ENCODE data around the gene ADCY1.

Gene ADCY1

DNA sequence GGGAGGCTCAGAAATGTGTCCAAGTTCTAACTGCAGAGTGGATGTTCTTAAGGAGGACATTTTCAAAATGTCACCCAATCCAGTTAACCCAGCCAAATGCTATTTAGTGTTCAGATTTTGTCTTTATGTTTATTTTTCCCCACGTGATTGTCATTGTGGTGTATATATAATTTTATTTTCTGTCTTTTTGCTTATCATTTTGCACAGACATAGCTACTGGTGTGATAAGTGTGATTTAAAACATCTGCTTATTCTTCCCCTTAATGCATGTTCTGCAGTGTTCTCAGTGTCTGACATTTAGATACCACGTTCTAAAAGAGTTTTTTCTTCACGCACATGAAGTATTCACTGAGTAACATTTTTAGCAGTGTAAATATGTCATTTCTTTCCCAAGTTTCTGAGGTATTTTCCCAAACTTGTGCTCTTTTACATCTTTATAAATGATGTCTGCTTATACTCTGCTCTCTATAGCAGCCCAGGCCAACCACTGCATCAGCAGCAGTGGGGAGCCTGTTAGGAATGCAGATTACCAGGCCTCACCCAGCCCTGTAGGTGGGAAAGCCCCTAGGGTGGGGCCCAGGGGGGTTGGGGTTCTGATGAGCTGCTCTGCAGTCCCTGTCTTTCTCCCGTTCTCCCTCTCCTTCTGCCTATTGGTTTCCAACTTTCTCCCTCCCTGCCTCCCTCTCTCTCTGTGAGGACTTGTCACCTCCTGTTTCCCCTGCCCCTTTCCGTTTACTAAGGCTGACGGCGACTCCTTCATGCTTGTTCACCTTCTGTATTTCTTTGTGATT, 20.8 kb downstream of the ADCY1 start:
- no peak for DNase-seq (ENCODE audit: low spot score)

DNA sequence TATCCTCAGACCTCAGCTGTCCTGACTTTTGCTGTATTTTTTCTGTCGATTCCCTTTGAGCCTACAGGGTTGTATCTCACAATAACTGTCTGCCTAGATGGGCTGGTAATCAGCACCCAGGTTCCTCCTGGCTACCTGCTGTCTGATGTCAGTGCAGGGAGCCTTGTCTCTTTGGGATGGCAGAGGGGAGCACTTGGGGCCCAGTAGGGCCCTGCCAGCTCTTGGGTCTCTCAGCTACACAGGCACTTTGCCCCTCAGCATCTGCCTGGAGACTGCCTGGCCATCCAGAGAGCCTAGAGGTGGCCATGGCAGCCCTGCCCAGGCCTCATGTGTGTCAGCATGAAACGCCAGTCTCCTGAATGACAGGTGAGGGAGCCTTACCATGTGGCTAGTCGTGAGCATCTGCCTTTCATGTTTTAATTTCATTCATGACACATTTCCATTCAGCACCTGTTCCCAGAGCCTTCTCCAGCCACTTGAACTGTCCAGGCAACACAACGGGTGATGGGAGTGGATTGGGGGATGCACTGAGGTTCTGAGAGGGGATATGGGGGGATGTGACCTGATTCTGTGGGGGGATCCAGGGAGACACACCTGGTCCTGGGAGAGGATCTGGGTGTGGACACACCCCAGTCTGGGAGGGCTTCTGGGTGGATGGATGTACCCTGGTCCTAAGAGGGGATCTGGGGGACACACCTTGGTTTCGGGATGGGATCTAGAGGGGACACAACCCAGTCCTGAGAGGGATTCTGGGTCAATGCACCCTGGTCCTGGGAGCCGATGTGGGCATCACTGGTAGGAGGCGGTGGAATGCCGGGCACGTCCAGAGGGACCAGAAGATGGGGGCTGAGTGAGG, 21.9 kb downstream of the ADCY1 start:
- DNase-seq (ENCODE audit: low spot score), result no peak

DNA sequence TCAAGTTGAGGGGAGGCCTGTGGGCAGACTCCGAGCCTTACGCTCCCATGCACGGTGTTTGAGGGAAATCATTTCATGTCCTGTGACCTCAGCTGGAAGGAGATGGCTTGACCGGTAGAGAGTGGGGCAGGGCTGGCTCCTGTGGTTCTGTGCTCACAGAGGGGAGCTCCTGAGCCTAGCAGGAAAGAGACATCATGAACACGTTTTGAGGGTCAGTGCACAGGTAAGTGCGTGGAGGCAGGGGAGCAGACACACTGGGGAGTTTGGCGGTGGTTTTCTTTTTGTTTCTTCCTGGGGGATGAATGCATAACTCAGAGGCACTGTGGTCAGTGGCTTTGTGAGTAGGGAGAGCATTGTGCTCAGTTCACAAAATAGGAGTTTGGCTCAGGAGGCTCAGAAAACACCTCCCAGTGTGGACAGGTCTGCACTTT, 22.5 kb downstream of the ADCY1 start:
- DNase-seq (ENCODE audit: low spot score), result no peak

DNA sequence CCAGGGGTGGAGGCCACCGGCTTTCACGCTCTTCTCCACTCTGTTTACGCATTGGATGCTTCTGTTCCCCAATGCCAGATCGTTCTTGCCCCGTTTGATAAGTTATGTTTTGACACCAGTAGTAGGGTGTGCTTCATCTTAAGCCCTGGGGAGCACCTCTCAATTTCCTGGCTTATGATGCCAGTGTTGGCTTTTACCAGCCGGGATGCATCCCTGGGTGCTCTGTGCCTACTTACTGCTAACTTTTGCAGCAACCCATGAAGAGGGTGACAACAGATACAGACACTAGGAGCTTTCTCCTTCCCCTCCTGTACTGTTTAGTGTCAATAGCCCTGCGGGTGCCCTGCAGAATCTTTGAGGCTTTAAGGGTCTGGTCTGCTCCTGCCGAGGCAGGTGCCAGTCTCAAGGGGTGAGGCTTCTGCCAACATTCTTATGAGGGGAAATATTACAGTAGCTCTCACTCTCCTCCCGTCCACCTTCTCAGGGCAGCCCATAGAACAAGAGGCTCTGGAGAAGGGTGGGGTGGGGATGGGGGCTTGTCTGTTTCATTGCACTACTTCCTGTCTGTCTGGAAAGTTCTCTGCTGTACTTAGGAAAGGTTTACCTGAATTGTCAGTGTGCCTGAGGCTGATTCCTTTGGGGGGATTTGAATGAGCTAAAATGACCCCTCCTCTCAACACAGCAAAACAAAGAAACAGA, 23.3 kb downstream of the ADCY1 start:
- DNase-seq (ENCODE audit: low spot score), result no peak

DNA sequence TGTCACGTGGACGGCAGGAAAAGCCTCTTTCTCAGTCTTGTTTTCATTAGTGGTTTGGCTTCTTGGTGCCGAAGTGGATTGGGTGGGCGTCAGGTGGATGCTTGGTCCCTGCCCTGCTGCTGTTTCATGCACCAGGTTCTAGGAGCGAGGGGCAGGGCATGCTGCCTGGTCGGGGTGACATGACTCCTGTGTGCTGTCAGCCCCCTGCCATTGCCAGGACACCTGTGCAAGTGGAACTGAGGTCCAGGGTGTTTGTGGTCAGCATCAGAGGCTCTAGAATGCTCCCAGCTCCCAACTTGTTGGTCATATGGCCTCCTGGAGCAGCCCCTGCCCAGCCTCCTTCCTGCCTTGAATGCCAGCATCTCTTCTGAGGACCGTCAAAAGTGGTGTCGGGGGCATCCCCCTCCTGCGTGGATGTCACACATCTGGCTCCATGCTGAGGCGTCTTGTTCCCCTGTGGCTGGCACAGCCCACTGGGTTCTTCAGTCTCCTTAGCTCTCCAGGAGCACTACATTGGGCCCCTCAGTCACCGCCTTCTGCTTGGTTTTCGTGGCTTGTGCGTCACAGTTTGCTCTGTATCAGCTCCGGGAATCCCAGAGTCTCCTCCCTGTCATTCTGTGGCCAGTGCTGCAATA, 24.8 kb downstream of the ADCY1 start:
- DNase-seq (ENCODE audit: low spot score), result no peak

- no peak for DNase-seq (ENCODE audit: low spot score)
Measured at GRCh38 chr7:45599851-45600706, 25.9 kb downstream of the ADCY1 start.

- no peak for DNase-seq (ENCODE audit: low spot score)
Measured at GRCh38 chr7:45601094-45601493, 26.9 kb downstream of the ADCY1 start.

GRCh38 chr7:45601816-45602540, 27.8 kb downstream of the ADCY1 start:
- no peak for DNase-seq (ENCODE audit: low spot score)

DNA sequence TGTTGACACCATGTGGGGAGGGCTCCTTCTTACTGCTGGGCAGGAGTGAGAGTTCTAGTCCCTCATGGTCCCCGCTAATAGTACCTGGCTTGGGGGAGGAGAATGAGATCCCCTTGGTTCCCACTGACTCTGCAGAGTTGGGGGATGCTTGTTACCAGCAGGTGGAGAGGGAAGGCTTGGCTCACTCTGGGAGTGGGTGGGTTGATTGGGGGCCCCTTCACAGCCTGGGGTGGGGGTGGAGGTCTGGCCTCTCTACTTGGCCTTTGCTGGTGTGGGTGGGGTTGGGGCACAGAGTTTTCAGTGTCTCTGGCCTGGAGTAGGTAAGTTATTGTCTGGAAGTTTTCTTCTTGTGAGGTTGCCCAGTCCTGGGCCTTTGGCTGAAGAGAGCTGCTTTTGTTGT, 31.9 kb downstream of the ADCY1 start:
- DNase-seq (ENCODE audit: low spot score), result no peak

GRCh38 chr7:45606931-45607330, 32.8 kb downstream of the ADCY1 start:
- no peak for DNase-seq (ENCODE audit: low spot score)

- DNase-seq (ENCODE audit: low spot score), result no peak
Measured at GRCh38 chr7:45609180-45609579, 35.0 kb downstream of the ADCY1 start.

GRCh38 chr7:45610019-45610418, 35.9 kb downstream of the ADCY1 start:
- no peak for DNase-seq (ENCODE audit: low spot score)

DNA sequence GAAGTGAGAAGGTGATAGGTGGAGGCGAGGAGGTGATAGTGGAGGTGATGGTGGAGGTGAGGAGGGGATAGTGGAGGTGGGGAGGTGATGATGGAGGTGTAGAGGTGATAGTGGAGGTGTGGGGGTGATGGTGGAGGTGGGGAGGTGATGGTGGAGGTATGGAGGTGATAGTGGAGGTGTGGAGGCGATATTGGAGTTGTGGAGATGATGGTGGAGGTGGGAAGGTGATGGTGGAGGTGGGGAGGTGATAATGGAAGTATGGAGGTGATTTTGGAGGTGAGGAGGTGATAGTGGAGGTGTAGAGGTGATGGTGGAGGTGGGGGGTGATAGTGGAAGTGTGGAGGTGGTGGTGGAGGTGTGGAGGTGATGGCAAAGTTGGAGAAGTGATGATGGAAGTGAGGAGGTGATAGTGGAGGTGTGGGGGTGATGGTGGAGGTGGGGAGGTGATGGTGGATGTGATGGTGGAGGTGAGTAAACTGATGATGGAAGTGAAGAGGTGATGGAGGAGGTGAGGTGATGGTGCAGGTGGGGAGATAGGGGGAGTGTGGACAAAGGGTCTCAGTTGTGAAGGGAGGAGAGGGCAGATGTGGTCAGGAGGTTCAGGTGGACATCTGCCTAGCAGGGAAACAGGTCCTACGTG, 36.6 kb downstream of the ADCY1 start:
- no peak for DNase-seq (ENCODE audit: low spot score)

DNA sequence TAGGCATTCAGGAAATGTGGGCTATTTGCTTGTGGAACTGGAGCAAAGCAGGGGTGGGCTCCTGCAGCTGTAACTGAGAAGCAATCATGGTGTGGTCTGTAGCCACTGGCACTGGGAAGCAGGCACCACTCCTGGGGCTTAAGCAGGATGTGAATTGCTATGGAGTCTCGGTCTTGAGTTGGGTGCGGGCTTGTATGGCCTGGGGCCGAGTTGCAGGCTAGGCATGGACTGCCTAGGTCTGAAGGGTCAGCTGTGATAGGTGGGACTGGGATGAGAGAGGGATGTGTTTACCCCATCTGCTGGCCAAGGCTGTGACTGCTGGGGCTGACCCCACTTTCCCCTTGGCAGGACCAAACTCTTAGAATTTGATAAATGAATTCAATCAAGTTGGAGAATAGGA, 43.0 kb downstream of the ADCY1 start:
- DNase-seq (ENCODE audit: low spot score), result no peak

DNA sequence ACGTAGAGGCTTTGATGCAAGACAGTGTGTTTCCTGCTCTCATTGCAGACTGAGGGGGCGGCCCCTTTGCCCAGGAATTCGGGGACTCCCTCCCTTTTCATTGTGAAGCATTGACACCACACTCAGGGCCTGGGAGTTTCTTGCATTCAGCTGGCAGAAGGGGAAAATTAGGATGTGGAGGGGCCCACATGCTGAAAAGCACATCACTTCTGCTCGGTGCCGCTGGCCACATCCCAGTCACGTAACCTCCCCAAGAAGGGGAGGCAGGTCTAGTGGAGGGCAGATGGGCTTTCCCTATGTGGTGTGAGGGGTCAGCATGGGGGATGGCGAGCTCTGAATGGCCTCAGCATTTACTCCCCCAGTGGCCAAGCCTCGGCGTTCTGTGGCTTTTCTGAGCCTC, 47.9 kb downstream of the ADCY1 start:
- DNase-seq (ENCODE audit: low spot score), result no peak

DNA sequence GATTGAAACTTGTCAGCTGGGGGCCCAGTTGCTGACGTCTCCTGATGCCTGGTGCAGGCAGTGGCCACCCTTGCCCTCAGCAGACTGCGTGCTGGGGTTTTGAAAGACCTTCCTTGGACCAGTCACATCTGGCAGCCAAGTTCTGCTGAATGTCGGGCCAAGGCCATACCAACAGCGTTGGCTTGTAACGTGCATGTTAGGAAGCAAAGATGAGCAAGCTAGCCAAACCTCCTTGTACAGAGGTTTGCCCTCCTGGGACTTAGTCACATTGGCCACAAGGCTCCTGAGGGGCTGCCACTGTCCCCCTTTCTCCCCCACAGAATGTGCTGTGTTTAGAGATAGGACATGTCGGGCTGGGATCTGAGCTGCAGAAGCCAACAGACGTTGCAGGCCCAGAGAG, 49.0 kb downstream of the ADCY1 start:
- no peak for DNase-seq (ENCODE audit: low spot score)

DNA sequence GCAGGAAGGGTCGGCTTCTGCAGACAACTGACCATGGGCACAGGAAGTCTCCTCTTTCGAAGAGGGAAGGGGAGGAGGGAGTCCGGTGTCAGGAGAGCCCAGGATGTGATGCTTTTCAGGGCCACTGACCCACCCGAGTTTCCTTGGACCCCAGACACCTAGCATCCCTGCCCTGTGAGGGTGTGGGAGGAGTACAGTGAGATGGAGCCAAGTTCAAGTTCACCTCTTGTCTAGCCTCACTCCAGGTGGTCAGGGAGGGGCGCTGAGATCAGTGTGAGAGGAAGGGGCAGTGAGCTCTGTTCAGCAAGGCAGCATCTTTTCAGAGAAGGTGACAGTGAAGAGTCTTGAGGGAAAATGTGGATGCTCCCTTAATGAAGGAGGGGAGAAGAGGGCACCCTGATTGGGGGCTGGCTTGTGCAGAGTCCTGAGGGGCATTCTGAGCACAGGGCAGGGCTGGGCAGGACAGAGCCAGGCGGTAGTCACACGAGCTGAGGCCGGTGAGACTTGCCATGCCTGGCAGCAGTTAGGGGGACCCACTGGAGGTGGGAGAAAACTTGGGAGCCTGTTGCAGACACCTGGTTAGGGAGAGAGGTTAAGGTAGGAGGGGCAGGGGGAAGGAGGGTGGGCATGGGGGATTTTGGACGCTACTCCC, 49.7 kb downstream of the ADCY1 start:
- DNase-seq (ENCODE audit: low spot score), result no peak

- no peak for DNase-seq (ENCODE audit: low spot score)
Measured at GRCh38 chr7:45624392-45624760, 50.2 kb downstream of the ADCY1 start.

DNA sequence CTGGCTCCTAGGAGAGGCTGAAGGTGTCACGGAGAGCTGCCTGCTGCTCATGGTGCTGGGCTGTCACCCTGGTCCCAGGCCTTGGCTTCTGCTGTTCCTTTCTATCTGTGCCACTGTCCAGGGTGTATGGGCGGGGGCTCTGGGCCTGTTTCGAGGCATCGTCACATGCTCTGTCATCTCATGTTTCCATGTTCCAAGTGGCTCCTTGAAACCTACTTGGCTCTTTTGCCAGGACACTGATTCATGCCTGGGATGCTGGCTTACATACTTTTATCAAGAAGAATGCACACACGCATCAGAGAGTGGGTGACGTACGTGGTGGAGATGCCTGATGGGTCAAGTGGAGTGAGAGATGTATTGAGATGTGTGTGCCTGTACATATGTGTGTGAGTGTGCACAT, 50.9 kb downstream of the ADCY1 start:
- no peak for DNase-seq (ENCODE audit: low spot score)

Measured in NAMALWA (cell line).